K562 (cell line): ENCODE results near the gene BCO1. TPM values are rescaled to one million over a fixed set of nuclear protein-coding genes. Genes with fewer than 3 reads are reported as not detected.

Source experiments
- ATAC-seq: fragments of 200-7000 bp; cut with Tn5 transposase; 3 replicates; pipeline ENCODE4 v1.9.1; 2020; ENCODE audit warnings: moderate library complexity
- BruUV-seq: library from RNA; stranded (reverse); fragments of 400-500 nt; replicated peaks from 2 replicates; lab custom pipeline; 2021; lab: Mats Ljungman, UMichigan
- CTCF ChIA-PET: fragments of 300-600 bp; formaldehyde crosslinking; extraction: SDS; loops from one replicate; lab custom pipeline; 2021; ENCODE audit warnings: low intra/inter-chr PET ratio; lab: Yijun Ruan, JAX
- POLR2A ChIA-PET: fragments of 300-600, 350-650 bp; sonication (Branson Sonifier 250); formaldehyde crosslinking; extraction: SDS; loops from one replicate; lab custom pipeline; 2021; ENCODE audit warnings: antibody characterized with exemption, inconsistent platforms; lab: Yijun Ruan, JAX
- DNase-seq, 4 experiments: peaks; one replicate each; pipeline versions ENCODE4 v3.0.0 to v3.0.0-alpha.2; 2011 to 2018; ENCODE audit warnings: low spot score in 3 of 4, mixed read lengths in 3 of 4; ENCODE audit errors: extremely low read depth in 1 of 4
- FAIRE-seq: peaks from 2 replicates; lab custom pipeline; 2011; peaks lifted over from hg19 to GRCh38; lab: Jason Lieb, UNC
- H2AFZ ChIP-seq: 2 replicates; pipeline ENCODE4 v1.6.0; 2011; ENCODE audit warnings: low read depth, low read length, control low read depth, inconsistent platforms
- H3K27ac ChIP-seq: fragments of 200-600 bp; 3 replicates; pipeline ENCODE4 v1.8.0; 2011; ENCODE audit warnings: low read depth, mild to moderate bottlenecking, control low read depth, inconsistent platforms, low read length, moderate library complexity, mixed read lengths; ENCODE audit errors: extremely low read depth
- H3K27me3 ChIP-seq, 2 experiments: fragments of 300-600 bp in 1 of 2; 2 replicates in 1 of 2; 3 replicates in 1 of 2; pipeline versions ENCODE4 v1.6.0 to v1.8.0; 2011; ENCODE audit warnings: inconsistent platforms in 2 of 2, low read length in 2 of 2, mild to moderate bottlenecking in 1 of 2, mixed read lengths in 1 of 2, moderate library complexity in 1 of 2; ENCODE audit not compliant: control insufficient read depth in 2 of 2, insufficient read depth in 2 of 2
- H3K36me3 ChIP-seq: fragments of 300-600 bp; 3 replicates; pipeline ENCODE4 v1.8.0; 2011; ENCODE audit warnings: mild to moderate bottlenecking, low read length, inconsistent platforms; ENCODE audit not compliant: control insufficient read depth, insufficient read depth
- H3K4me1 ChIP-seq, 2 experiments: fragments of 200-600 bp in 1 of 2; replicated peaks in 1 of 2; 2 replicates in 1 of 2; 3 replicates in 1 of 2; pipeline versions ENCODE4 v1.5.1 to v1.8.0; 2011; ENCODE audit warnings: inconsistent platforms in 2 of 2, low read length in 2 of 2, mild to moderate bottlenecking in 1 of 2, mixed read lengths in 1 of 2, moderate library complexity in 1 of 2; ENCODE audit not compliant: control insufficient read depth in 2 of 2, insufficient read depth in 2 of 2
- H3K4me2 ChIP-seq: 2 replicates; pipeline ENCODE4 v1.6.1; 2011; ENCODE audit warnings: low read length, control low read depth, inconsistent platforms, mixed read lengths; ENCODE audit not compliant: insufficient read depth
- H3K4me3 ChIP-seq: fragments of 200-600 bp; sonication (generic), shearing (Covaris generic); 2 replicates; pipeline ENCODE4 v1.5.1; 2016; ENCODE audit warnings: control low read depth, inconsistent platforms
- H3K79me2 ChIP-seq: fragments of 200-600 bp; 3 replicates; pipeline ENCODE4 v1.8.0; 2011; ENCODE audit warnings: low read length, inconsistent platforms; ENCODE audit not compliant: control insufficient read depth, insufficient read depth
- H3K9ac ChIP-seq, 2 experiments: 2 replicates each; pipeline versions ENCODE4 v1.6.0 to v1.6.1; 2011; ENCODE audit warnings: low read depth in 2 of 2, low read length in 2 of 2, control low read depth in 1 of 2, inconsistent platforms in 1 of 2, mild to moderate bottlenecking in 1 of 2, mixed read lengths in 1 of 2; ENCODE audit not compliant: insufficient read depth in 1 of 2
- H3K9me1 ChIP-seq: one replicate; pipeline ENCODE4 v1.6.0; 2011; ENCODE audit warnings: inconsistent platforms, mild to moderate bottlenecking, low read length, moderate library complexity; ENCODE audit not compliant: control insufficient read depth, insufficient read depth
- H3K9me3 ChIP-seq: replicated peaks from 2 replicates; pipeline ENCODE4 v1.5.1; 2011; ENCODE audit warnings: low read depth, low read length, inconsistent platforms; ENCODE audit not compliant: control insufficient read depth, insufficient read depth
- H4K20me1 ChIP-seq: replicated peaks from 2 replicates; pipeline ENCODE4 v1.6.1; 2011; ENCODE audit warnings: low read length, inconsistent platforms, mixed read lengths; ENCODE audit not compliant: control insufficient read depth, insufficient read depth
- CTCF ChIP-seq, 3 experiments: IDR thresholded peaks in 2 of 3; conservative IDR thresholded peaks in 1 of 3; 2 replicates each; pipeline ENCODE4 v1.5.1; 2011 to 2012; ENCODE audit warnings: low read length in 3 of 3, mild to moderate bottlenecking in 3 of 3, control low read depth in 2 of 3, improper control_type of control experiment in 1 of 3, inconsistent platforms in 1 of 3, low read depth in 1 of 3, mixed read lengths in 1 of 3, moderate library complexity in 1 of 3; ENCODE audit not compliant: insufficient read depth in 2 of 3
- DPF2 ChIP-seq: fragments of 450-650 bp; IDR thresholded peaks from 2 replicates; pipeline ENCODE4 v1.6.1; 2016
- FOXA1 ChIP-seq: fragments of 450-650 bp; IDR thresholded peaks from 2 replicates; pipeline ENCODE4 v1.6.1; 2016; ENCODE audit warnings: mild to moderate bottlenecking, borderline replicate concordance
- GMEB1 ChIP-seq: fragments of 250-450 bp; sonication (Bioruptor Pico); IDR thresholded peaks from 2 replicates; pipeline ENCODE4 v1.4.0; 2020; ENCODE audit warnings: mild to moderate bottlenecking
- KAT8 ChIP-seq: fragments of 450-650 bp; IDR thresholded peaks from 2 replicates; pipeline ENCODE4 v1.6.1; 2016; ENCODE audit warnings: low read depth, mild to moderate bottlenecking
- NRF1 ChIP-seq, 2 experiments: fragments of 450-650 bp; IDR thresholded peaks in 1 of 2; conservative IDR thresholded peaks in 1 of 2; 2 replicates each; pipeline ENCODE4 v1.6.1; 2014; ENCODE audit warnings: mild to moderate bottlenecking in 2 of 2
- PRPF4 ChIP-seq: fragments of 200-400 bp; formaldehyde crosslinking; IDR thresholded peaks from one replicate; pipeline ENCODE4 v1.6.1; 2017; ENCODE audit warnings: low read length, low read depth, mild to moderate bottlenecking; ENCODE audit not compliant: insufficient read depth, poor library complexity, severe bottlenecking
- REST ChIP-seq, 2 experiments: fragments of 450-650 bp; formaldehyde crosslinking in 1 of 2; IDR thresholded peaks; 2 replicates each; pipeline versions ENCODE4 v1.4.0 to v1.6.1; 2014 to 2020; ENCODE audit warnings: mild to moderate bottlenecking in 2 of 2, borderline replicate concordance in 1 of 2, low read depth in 1 of 2
- ZNF766 ChIP-seq: fragments of 200-800 bp; sonication (Bioruptor generic); conservative IDR thresholded peaks from 2 replicates; pipeline ENCODE4 v1.6.1; 2016; ENCODE audit warnings: missing genetic modification characterization, missing compliant biosample characterization
- WGBS: fragments of 100-300 bp; shearing (Covaris generic); methylation state at CpG from one replicate; pipeline ENCODE4 v1.1.6; 2016; ENCODE audit warnings: low coverage, mixed read lengths; ENCODE audit not compliant: insufficient coverage; ENCODE audit errors: missing lambda C conversion rate; 5-methylcytosine and 5-hydroxymethylcytosine counted together
- in situ Hi-C: fragments of 300-500 bp; cut with MboI; formaldehyde crosslinking; loops from 4 replicates; pipeline ENCODE4 v1.15.0; 2018; ENCODE audit warnings: inconsistent platforms, mixed read lengths
- intact Hi-C: fragments of 100-400 bp; cut with micrococcal nuclease; formaldehyde crosslinking; loops from 2 replicates; pipeline ENCODE4 v1.14.2; 2022
- polyA plus RNA-seq, 8 experiments: library from polyadenylated mRNA; depleted of rRNA in 4 of 8; stranded (reverse) in 5 of 8; unstranded in 3 of 8; fragments of >200 nt; fragmentation: Nextera tagmentation in 2 of 8; fragmentation: Illumina TruSeq in 1 of 8; extraction: Ambion mirVana in 2 of 8; extraction: Trizol in 1 of 8; gene quantifications; 2 replicates each; pipeline versions ENCODE4 v1.2.1 to v1.2.3, GENCODE V29; 2011 to 2014; ENCODE audit warnings: inconsistent platforms in 1 of 8, missing spikeins in 1 of 8
- total RNA-seq, 7 experiments: library from RNA; depleted of rRNA in 6 of 7; stranded (reverse); fragments of >200 nt in 6 of 7; fragmentation: Illumina TruSeq in 2 of 7; extraction: Trizol in 2 of 7; gene quantifications; 2 replicates each; pipeline versions ENCODE4 v1.2.1 to v1.2.3, GENCODE V29; 2011 to 2021; ENCODE audit warnings: low replicate concordance in 1 of 7

BCO1 gene
- total and polyA plus RNA-seq, 9 of the 15 experiments (the other 6 are each of a cell fraction or from before 2014, with no cell fraction given), result not detected

GRCh38 chr16:81212830-81213465, 25.5 kb upstream of the BCO1 start:
- intact Hi-C loops, result no loop called here
- DNase-seq (no peak), FAIRE-seq (no peak), ATAC-seq (peak; percentile 47)
- no peak overlapping the region for H2AFZ ChIP-seq
- no peaks in the 10 kb centered on the region for H3K9me1 ChIP-seq
- in situ Hi-C loops, result no loop called here
- peaks cover 5% of the 10 kb centered on the region; the same call in 1 of the 2 replicates for H4K20me1 ChIP-seq
- POLR2A ChIA-PET, result interaction anchor here (1.3 kb wide), 1 partner anchor 11 kb away, joined by 3 read pairs; no protein-coding TSS in a partner anchor
- no peaks in the 10 kb centered on the region for H3K9me3 ChIP-seq
- CTCF ChIA-PET, result no interaction called here
- H3K9ac ChIP-seq, result no peak overlapping the region
- H3K27me3 ChIP-seq, result peaks cover 39 to 73% of the 10 kb centered on the region in 2 experiments
- WGBS, result 2% methylated on average over 11 of the region's 11 CpGs
- no peaks in the 10 kb centered on the region for H3K79me2 ChIP-seq
- H3K4me1 ChIP-seq, result peaks cover 2 to 11% of the 10 kb centered on the region in 2 experiments; a peak in 4 of 5 replicates
- H3K4me2 ChIP-seq, result no peak overlapping the region
- BruUV-seq, result no TSS peak
- TF ChIP-seq NRF1 (conservative IDR thresholded peaks at IDR 0.05 in 1 of 2, IDR thresholded peaks at IDR 0.05 in 1 of 2) (peak; percentile 59 to 66), PRPF4 (no peak), DPF2 (no peak), FOXA1 (no peak), REST (IDR thresholded peaks at IDR 0.05; ENCODE audit: borderline replicate concordance) (no peak), REST (CRISPR knock-in tag; IDR thresholded peaks at IDR 0.05; ENCODE audit: low read depth) (no peak), ZNF766 (0 out of 2 replicates have a peak, but pooled peaks have one; percentile 19), CTCF (IDR thresholded peaks at IDR 0.05 in 2 of 3, conservative IDR thresholded peaks at IDR 0.05 in 1 of 3; ENCODE audit: insufficient read depth in 2 of 3, low read depth in 1 of 3, low read length in 3 of 3) (peak in 1 of 3 experiments; percentile 49; a peak in 2 of 6 replicates), KAT8 (no peak), GMEB1 (CRISPR knock-in tag) (no peak)
- no peaks in the 10 kb centered on the region for H3K36me3 ChIP-seq
- H3K4me3 ChIP-seq, result no peak overlapping the region
- no peak overlapping the region for H3K27ac ChIP-seq
